HG02840 (cell line): Measurements from ENCODE around the gene RPS15.
"Not testable (repeated sequence)": the region's sequence is repeated elsewhere in the genome, so short reads cannot be mapped to it uniquely, and the experiment has no call there.

Source experiments
- ATAC-seq: cut with Tn5 transposase; IDR thresholded peaks from one replicate; pipeline ENCODE4 v1.9.1; 2021; ENCODE audit warnings: mild to moderate bottlenecking, moderate library complexity, moderate number of reproducible peaks; ENCODE audit not compliant: unreplicated experiment, low FRiP score

Gene RPS15

GRCh38 chr19:1417681-1418495 lies 20.3 kb upstream of the RPS15 start:
- ATAC-seq = no peak

- no peak for ATAC-seq
Measured at GRCh38 chr19:1418496-1418775, 19.8 kb upstream of the RPS15 start.

GRCh38 chr19:1418951-1419738 lies 19.1 kb upstream of the RPS15 start:
- ATAC-seq = no peak

DNA sequence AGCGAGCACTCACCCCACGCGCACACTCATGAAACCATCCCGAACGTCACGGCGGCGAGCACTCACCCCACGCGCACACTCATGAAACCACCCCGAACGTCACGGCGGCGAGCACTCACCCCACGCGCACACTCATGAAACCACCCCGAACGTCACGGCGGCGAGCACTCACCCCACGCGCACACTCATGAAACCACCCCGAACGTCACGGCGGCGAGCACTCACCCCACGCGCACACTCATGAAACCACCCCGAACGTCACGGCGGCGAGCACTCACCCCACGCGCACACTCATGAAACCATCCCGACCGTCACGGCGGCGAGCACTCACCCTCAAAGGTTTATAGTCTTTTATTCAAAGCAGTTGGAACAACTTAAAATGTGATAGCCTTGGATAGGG lies 18.1 kb upstream of the RPS15 start:
- ATAC-seq = not testable (repeated sequence)

DNA sequence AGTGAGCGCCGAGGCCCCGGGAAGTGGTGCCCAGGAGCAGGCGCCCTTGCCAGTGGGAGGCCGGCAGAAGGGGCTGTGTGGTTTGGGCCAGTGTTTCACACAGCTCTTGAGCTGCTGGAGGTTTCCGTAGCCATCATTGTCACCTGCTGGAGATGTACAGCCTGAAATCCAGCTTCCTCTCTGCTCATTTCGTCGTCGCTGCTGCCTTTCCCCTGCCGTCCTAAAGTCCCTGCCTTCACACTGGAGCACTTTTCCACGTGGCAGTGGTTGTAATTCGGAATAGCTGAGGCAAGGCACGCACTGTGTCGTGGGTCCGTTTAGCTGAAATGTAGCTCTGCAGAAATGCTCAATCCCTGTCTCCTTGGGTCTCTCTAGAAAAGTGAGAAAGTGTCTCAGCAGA lies 17.6 kb upstream of the RPS15 start:
- no peak for ATAC-seq

DNA sequence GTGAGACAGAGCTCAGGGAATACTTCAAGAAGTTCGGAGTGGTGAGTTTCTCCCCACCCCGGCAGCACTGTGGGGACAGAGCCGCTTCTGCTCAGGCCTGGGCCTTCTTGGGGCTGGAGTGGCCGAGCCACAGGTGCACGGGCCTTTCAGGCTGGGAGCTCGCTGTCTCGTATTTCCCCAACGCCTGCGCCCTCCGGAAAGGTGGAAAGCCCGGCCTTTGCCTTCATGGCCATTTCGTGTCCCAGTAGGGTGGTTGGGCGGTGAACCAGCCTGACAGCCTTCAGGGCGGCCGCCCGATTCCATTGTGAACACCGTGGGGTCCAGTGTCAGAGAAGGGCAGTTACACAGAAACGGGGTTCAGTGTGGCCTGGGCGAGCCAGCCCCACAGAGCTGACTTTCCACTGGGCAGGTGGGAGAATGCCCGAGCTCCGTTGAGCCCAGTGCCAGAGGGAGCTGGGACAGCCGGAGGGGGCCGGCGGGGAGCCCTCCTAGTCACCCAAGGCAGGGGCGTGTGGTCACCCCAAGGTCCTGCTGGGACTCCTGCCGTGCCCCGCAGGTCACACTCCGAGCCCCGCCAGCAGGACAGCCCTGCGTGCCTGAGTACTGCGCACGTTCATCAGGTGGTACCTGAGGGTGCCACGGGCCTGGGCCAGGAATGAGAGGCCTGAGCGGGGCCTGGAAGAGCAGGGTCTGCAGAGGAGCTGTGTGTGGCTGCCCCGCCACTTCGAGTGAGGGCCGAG lies 16.8 kb upstream of the RPS15 start:
- no peak for ATAC-seq

DNA sequence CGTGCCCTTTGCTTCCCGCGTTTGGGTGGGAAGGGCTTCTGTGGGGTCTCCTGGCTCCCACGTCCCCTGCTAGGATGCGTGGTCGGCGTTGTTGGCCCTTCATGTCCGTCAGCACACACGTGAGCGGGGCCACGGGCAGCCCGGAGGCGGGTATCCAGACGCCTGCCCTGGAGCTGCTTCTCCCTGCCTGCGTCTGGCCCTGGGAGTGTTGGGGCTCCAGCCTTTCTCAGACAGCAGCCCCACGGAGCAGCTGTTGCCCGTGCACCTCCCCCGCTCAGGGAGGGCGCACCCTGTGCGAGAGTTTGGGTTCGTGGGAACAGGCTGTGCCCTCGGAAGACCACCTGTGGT lies 16.3 kb upstream of the RPS15 start:
- ATAC-seq = no peak

DNA sequence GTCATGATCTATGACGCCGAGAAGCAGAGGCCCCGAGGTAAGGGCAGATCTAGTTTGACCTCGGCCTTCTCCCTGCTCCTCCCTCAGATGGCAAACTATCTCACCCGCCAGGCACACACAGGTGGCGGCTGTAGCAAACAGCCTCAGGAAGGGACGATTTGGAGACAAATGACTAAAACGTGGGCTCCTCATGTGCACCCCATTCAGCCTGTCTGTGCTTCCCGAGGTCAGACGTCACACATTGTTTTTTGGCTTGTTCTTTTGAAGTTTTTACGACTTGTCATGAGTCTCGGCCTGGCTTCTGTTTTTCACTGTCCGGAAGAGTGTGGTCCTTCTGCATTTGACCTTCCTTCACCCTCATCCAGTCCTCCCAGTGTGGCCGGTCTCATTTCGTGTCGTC lies 15.8 kb upstream of the RPS15 start:
- no peak for ATAC-seq

- ATAC-seq = no peak
Measured at GRCh38 chr19:1422943-1423342, 15.3 kb upstream of the RPS15 start.

DNA sequence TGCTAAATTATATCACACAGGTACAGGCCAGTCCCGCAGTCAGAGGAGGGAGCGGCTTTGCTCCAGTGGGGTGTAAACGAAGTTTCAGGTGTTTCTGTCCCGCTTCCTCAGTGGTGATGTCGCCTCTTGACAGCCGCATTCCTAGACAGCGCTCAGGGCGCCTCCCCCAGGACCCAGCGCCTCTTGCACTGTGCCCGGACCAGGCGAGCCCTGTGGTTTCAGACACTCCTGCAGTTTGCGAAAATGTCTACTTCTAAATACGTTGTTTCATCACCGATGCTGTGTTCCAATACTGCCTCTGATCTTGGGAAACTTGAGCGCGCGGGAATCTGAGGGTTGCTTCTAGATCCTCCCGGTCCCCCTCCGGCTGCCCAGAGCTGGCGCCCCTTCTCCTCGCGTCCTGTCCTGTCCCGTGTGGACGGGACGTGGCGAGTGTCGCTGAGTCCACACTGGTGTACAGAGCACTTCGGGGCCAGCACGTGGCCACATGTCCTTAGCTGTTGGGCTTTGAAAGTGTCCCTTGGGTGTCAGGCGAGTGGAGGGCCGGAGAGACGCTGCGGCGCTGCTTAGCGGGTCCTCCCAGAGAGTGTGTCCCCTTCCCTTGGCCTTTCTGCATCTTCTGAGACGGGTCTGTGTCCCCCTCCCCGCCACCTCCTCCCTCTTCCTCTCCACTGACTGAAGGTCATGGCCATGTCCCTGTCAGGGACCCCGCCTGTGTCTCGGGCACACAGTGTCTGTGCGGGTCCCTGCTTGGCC lies 14.6 kb upstream of the RPS15 start:
- ATAC-seq = no peak

GRCh38 chr19:1424192-1424955 lies 13.8 kb upstream of the RPS15 start:
- ATAC-seq = no peak

DNA sequence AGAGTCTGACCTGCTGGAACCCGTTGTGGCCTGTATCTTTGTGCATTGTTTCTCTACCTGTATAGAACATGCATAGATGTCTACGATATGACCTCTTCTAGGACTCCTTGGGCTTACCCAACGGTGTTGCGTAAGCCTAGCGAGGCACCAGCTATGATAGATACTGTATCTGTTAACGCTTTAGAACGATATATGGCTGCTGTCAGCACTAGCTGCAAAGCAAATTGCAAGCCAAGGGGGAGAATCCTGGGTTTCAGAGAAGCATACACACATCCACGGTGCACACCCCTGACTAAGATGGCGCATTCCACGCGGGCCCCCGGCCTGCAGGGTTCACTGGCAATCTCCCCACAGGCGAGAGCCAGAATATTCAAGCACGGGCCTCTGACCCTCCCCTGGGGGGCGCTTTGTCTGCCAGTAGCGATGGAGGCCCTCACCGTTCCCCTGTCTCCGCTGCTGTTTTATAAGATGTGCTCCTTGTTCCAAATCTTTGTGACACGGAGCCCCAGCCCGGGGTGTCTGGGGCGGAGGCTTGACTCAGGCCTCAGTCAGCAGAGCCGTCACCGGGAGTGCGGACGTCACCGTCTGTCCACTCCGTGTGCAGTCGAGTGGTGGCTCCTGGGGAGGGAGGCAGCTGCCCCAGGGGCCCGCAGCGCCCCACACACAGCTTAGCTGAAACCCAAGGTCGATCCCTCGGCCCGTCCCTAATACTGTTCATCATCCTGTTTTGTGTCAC lies 12.9 kb upstream of the RPS15 start:
- no peak for ATAC-seq

GRCh38 chr19:1425902-1426301 lies 12.3 kb upstream of the RPS15 start:
- no peak for ATAC-seq

- no peak for ATAC-seq
Measured at GRCh38 chr19:1426736-1427135, 11.5 kb upstream of the RPS15 start.

- ATAC-seq = no peak
Measured at GRCh38 chr19:1427221-1427920, 10.8 kb upstream of the RPS15 start.

DNA sequence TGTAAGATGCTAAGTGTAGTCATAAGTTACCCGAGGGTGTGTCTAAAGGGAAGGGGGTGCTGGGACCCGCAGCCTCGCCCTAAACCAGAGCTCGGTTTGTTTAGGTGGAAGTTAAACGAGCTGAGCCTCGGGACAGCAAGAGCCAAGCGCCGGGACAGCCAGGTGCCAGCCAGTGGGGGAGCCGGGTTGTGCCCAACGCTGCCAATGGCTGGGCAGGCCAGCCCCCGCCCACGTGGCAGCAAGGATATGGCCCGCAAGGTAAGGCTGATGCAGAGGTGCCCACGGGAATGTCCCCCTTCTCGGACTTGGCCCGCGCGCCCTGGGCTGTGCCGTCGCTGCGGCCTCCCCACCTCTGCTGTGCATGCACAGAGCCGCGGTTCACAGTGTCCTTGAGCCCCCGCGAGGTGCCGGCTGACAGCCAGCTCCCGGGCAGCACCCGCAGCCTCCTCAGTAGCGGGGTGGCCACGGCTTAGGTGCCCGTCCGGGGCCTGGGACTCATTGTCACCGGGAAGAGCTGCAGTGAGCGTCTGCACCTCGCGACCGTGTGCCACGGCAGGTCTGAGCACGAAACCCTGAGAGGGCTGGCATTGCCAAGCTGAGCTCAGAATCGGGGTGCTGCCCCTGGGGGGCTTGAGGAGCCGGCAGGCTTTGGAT lies 9.3 kb upstream of the RPS15 start:
- no peak for ATAC-seq

- no peak for ATAC-seq
Measured at GRCh38 chr19:1429750-1430149, 8.4 kb upstream of the RPS15 start.

- ATAC-seq = no peak
Measured at GRCh38 chr19:1430246-1430645, 8.0 kb upstream of the RPS15 start.
